ENCODE results near the gene CEP162.

GRCh38 chr6:84272298-84272697 lies 44.9 kb upstream of the CEP162 start:
- TF ChIP-seq POLR2A (IDR thresholded peaks at IDR 0.05; ENCODE audit: low read depth, low read length), result no peak
- no peak for TF ChIP-seq TAF1 (IDR thresholded peaks at IDR 0.05; ENCODE audit: low read depth, low read length)
- no peak for TF ChIP-seq POLR2AphosphoS5 (IDR thresholded peaks at IDR 0.05; ENCODE audit: low read depth, low read length)
- TF ChIP-seq PAX5 (IDR thresholded peaks at IDR 0.05; ENCODE audit: insufficient read depth, low read length, severe bottlenecking), result no peak
